ENCODE results near the gene TULP1.

Gene TULP1

DNA sequence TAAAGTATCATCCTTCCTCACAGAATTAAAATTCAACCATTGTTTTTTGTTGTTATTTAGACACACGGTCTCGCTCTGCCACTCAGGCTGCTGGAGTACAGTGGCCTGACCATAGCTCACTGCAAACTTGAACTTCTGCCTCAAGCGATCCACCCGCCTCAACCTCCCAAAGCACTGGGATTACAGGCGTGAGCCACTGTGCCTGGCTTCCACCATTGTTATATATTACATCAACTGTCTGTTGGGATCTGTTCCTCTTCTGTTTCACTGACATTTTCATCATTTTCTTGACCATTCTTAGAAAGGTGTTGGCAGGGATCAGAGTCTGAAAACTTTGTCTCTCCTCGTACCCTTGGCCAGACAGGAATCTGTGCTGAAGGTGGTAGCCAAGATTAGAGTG is 21.3 kb upstream of the TULP1 start:
- no peak overlapping the region for H2AFZ ChIP-seq (ENCODE audit: low read length)
- no peaks in the 10 kb centered on the region for H3K36me3 ChIP-seq (ENCODE audit: insufficient read depth, low read length)
- H3K4me2 ChIP-seq (ENCODE audit: low read length), result no peak overlapping the region
- no peaks in the 10 kb centered on the region for H3K4me1 ChIP-seq (ENCODE audit: insufficient read depth, low read length, severe bottlenecking)
- no peaks in the 10 kb centered on the region for H3K9me3 ChIP-seq (ENCODE audit: low read length)
- no peaks in the 10 kb centered on the region for H3F3A ChIP-seq (ENCODE audit: insufficient read depth, low read length)
- no peak for TF ChIP-seq EZH2 (IDR thresholded peaks at IDR 0.05; ENCODE audit: borderline replicate concordance, low read length)
- TF ChIP-seq, protein P1, sequence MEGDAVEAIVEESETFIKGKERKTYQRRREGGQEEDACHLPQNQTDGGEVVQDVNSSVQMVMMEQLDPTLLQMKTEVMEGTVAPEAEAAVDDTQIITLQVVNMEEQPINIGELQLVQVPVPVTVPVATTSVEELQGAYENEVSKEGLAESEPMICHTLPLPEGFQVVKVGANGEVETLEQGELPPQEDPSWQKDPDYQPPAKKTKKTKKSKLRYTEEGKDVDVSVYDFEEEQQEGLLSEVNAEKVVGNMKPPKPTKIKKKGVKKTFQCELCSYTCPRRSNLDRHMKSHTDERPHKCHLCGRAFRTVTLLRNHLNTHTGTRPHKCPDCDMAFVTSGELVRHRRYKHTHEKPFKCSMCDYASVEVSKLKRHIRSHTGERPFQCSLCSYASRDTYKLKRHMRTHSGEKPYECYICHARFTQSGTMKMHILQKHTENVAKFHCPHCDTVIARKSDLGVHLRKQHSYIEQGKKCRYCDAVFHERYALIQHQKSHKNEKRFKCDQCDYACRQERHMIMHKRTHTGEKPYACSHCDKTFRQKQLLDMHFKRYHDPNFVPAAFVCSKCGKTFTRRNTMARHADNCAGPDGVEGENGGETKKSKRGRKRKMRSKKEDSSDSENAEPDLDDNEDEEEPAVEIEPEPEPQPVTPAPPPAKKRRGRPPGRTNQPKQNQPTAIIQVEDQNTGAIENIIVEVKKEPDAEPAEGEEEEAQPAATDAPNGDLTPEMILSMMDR (IDR thresholded peaks at IDR 0.05; ENCODE audit: low read length), result no peak
- no peak overlapping the region for H3K9ac ChIP-seq (ENCODE audit: low read length)
- H3K4me3 ChIP-seq (ENCODE audit: low read depth, low read length, poor library complexity, severe bottlenecking), result no peak overlapping the region
- 0 out of 2 replicates have a peak, but pooled peaks cover 5% of the 10 kb centered on the region for H3K27me3 ChIP-seq (ENCODE audit: insufficient read depth, low read length)
- no peaks in the 10 kb centered on the region for H3K9me2 ChIP-seq (ENCODE audit: low read depth, low read length)
- H3K27ac ChIP-seq (ENCODE audit: low read depth, low read length, poor library complexity, severe bottlenecking), result no peak overlapping the region
- H4K20me1 ChIP-seq (ENCODE audit: insufficient read depth, low read length), result no peaks in the 10 kb centered on the region
- H3K79me2 ChIP-seq (ENCODE audit: insufficient read depth, low read length), result no peaks in the 10 kb centered on the region

DNA sequence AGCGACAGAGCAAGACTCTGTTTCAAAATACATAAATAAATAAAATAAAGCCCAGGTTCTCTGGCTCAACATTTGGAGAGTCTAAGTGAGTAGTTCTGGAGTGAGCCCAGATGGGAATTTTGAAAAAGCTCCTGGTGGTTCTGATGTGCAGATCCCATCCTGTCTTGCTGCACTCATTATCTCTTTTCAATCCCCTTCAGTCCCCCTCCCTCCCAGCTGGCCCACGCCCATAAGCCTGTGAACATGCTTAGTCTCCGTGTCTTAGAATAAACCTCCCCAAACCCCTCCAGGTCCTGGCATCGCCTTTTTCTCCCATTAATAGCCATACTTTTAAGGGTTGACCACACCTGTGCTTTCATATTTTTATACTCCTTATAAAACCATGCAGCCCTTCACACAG is 19.4 kb upstream of the TULP1 start:
- Histone ChIP-seq H3K9me2 (ENCODE audit: low read depth, low read length) (no peaks in the 10 kb centered on the region), H3F3A (ENCODE audit: insufficient read depth, low read length) (no peaks in the 10 kb centered on the region), H4K20me1 (ENCODE audit: insufficient read depth, low read length) (no peaks in the 10 kb centered on the region), H3K79me2 (ENCODE audit: insufficient read depth, low read length) (no peaks in the 10 kb centered on the region), H3K9me3 (ENCODE audit: low read length) (no peaks in the 10 kb centered on the region), H3K4me1 (ENCODE audit: insufficient read depth, low read length, severe bottlenecking) (no peaks in the 10 kb centered on the region), H3K9ac (ENCODE audit: low read length) (no peak overlapping the region), H3K4me2 (ENCODE audit: low read length) (no peak overlapping the region), H2AFZ (ENCODE audit: low read length) (no peak overlapping the region), H3K36me3 (ENCODE audit: insufficient read depth, low read length) (no peaks in the 10 kb centered on the region), H3K4me3 (ENCODE audit: low read depth, low read length, poor library complexity, severe bottlenecking) (no peak overlapping the region), H3K27ac (ENCODE audit: low read depth, low read length, poor library complexity, severe bottlenecking) (no peak overlapping the region), H3K27me3 (ENCODE audit: insufficient read depth, low read length) (no peaks in the 10 kb centered on the region)
- no peak for TF ChIP-seq EZH2 (IDR thresholded peaks at IDR 0.05; ENCODE audit: borderline replicate concordance, low read length)
- TF ChIP-seq, protein P1 (IDR thresholded peaks at IDR 0.05; ENCODE audit: low read length), result no peak

DNA sequence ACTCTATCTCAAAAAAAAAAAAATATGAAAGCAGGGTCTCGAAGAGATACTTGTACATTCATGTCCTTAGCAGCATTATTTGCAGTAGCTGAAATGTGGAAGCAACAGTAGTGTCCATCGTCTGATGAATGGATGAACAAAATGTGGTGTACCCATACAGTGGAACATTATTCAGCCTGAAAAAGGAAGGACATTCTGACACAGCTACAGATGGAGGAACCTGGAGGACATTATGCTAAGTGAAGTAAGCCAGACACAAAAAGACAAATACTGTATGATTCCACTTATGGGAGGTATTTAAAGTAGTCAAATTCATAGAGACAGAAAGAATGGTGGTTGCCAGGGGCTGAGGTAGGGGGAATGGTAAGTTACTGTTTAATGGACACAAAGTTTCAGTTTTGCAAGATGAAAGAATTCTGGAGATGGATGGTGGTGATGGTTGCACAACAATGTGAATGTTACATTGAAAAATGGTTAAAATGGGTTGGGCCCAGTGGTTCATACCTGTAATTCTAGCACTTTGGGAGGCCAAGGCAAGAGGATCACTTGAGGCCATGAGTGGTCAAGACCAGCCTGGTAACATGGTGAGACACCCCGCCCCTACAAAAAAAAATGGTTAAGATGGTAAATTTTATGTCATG is 11.8 kb upstream of the TULP1 start:
- H3K9me3 ChIP-seq (ENCODE audit: low read length), result no peaks in the 10 kb centered on the region
- H4K20me1 ChIP-seq (ENCODE audit: insufficient read depth, low read length), result no peaks in the 10 kb centered on the region
- no peaks in the 10 kb centered on the region for H3F3A ChIP-seq (ENCODE audit: insufficient read depth, low read length)
- no peak overlapping the region for H3K4me3 ChIP-seq (ENCODE audit: low read depth, low read length, poor library complexity, severe bottlenecking)
- no peak overlapping the region for H2AFZ ChIP-seq (ENCODE audit: low read length)
- no peaks in the 10 kb centered on the region for H3K27me3 ChIP-seq (ENCODE audit: insufficient read depth, low read length)
- TF ChIP-seq, protein P1 (IDR thresholded peaks at IDR 0.05; ENCODE audit: low read length), result no peak
- no peak for TF ChIP-seq EZH2 (IDR thresholded peaks at IDR 0.05; ENCODE audit: borderline replicate concordance, low read length)
- H3K9ac ChIP-seq (ENCODE audit: low read length), result no peak overlapping the region
- H3K9me2 ChIP-seq (ENCODE audit: low read depth, low read length), result no peaks in the 10 kb centered on the region
- no peaks in the 10 kb centered on the region for H3K36me3 ChIP-seq (ENCODE audit: insufficient read depth, low read length)
- no peak overlapping the region for H3K27ac ChIP-seq (ENCODE audit: low read depth, low read length, poor library complexity, severe bottlenecking)
- H3K4me1 ChIP-seq (ENCODE audit: insufficient read depth, low read length, severe bottlenecking), result peaks cover 9% of the 10 kb centered on the region
- H3K4me2 ChIP-seq (ENCODE audit: low read length), result no peak overlapping the region
- no peaks in the 10 kb centered on the region for H3K79me2 ChIP-seq (ENCODE audit: insufficient read depth, low read length)
